Endothelial cell of umbilical vein (primary cell): ENCODE results near the gene VPS26C.

Experiments
- EZH2 ChIP-seq: IDR thresholded peaks from 2 replicates; pipeline ENCODE4 v1.6.1; 2012; ENCODE audit warnings: borderline replicate concordance, low read depth, mild to moderate bottlenecking, moderate library complexity, low read length, inconsistent platforms; ENCODE audit not compliant: severe bottlenecking
- TF ChIP-seq, protein P1 (sequence below), 2 donors: IDR thresholded peaks; 1 replicate in 1 of 2; 2 replicates in 1 of 2; pipeline ENCODE4 v1.5.1; 2011; ENCODE audit warnings: low read length in 2 of 2, mild to moderate bottlenecking in 2 of 2, moderate library complexity in 2 of 2, control low read depth in 1 of 2, inconsistent platforms in 1 of 2, low read depth in 1 of 2; ENCODE audit not compliant: insufficient read depth in 1 of 2; ENCODE audit errors: extremely low read depth in 1 of 2
- TF ChIP-seq, protein P2 (sequence below): IDR thresholded peaks from 2 replicates; pipeline ENCODE4 v1.6.1; 2011; ENCODE audit not compliant: insufficient read depth, insufficient read length

DNA sequence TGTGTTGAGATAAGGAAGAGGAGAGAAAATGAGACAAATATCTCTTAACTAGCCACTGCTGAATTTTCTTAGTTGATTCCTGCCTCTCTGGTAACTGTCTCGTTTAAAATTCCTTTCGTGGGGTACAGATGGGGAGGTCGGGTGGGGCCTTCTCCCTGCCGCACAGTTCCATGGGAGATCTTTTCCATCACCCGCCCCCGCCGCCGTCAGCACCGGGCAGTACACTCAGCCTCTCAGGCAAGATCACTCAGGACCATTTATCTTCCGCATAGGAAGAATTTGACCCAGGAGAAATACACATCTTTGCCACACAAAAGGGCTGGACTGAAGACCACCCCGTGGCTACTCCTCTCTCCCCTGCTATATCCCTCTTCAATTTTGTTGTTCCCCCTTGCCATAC is 2.3 kb upstream of the VPS26C start:
- TF ChIP-seq, protein P1, sequence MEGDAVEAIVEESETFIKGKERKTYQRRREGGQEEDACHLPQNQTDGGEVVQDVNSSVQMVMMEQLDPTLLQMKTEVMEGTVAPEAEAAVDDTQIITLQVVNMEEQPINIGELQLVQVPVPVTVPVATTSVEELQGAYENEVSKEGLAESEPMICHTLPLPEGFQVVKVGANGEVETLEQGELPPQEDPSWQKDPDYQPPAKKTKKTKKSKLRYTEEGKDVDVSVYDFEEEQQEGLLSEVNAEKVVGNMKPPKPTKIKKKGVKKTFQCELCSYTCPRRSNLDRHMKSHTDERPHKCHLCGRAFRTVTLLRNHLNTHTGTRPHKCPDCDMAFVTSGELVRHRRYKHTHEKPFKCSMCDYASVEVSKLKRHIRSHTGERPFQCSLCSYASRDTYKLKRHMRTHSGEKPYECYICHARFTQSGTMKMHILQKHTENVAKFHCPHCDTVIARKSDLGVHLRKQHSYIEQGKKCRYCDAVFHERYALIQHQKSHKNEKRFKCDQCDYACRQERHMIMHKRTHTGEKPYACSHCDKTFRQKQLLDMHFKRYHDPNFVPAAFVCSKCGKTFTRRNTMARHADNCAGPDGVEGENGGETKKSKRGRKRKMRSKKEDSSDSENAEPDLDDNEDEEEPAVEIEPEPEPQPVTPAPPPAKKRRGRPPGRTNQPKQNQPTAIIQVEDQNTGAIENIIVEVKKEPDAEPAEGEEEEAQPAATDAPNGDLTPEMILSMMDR (IDR thresholded peaks at IDR 0.05; ENCODE audit: extremely low read depth in 1 of 2, insufficient read depth in 1 of 2, low read depth in 1 of 2, low read length in 2 of 2), result no peak
- TF ChIP-seq, protein P2, sequence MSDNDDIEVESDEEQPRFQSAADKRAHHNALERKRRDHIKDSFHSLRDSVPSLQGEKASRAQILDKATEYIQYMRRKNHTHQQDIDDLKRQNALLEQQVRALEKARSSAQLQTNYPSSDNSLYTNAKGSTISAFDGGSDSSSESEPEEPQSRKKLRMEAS, result no peak
- TF ChIP-seq EZH2, result no peak
